Left renal cortex interstitium (tissue), 4 donors: ENCODE results near the gene BHMT. TPM values are rescaled to one million over a fixed set of nuclear protein-coding genes. Genes with fewer than 3 reads are reported as not detected.

ENCODE experiments used
- DNase-seq, 4 donors: peaks; one replicate each; pipeline ENCODE4 v3.0.0-alpha.2; 2013; ENCODE audit warnings: low read depth in 4 of 4, low spot score in 2 of 4, missing footprints in 1 of 4
- polyA plus RNA-seq, 4 donors: library from polyadenylated mRNA; unstranded; fragments of 120-200 nt; gene quantifications; one replicate each; pipeline ENCODE4 v1.2.1, GENCODE V29; 2013; ENCODE audit not compliant: insufficient read length in 4 of 4

The BHMT gene, protein sequence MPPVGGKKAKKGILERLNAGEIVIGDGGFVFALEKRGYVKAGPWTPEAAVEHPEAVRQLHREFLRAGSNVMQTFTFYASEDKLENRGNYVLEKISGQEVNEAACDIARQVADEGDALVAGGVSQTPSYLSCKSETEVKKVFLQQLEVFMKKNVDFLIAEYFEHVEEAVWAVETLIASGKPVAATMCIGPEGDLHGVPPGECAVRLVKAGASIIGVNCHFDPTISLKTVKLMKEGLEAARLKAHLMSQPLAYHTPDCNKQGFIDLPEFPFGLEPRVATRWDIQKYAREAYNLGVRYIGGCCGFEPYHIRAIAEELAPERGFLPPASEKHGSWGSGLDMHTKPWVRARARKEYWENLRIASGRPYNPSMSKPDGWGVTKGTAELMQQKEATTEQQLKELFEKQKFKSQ
- polyA plus RNA-seq: 100 to 1,000 TPM; 225 to 404 (median 280) TPM

- no peak for DNase-seq
Measured at GRCh38 chr5:79111387-79111959, at the start of gene BHMT. Gene BHMT (plus strand): TSS chr5:79111809. CDS start chr5:79111886, 77 bp downstream.

DNA sequence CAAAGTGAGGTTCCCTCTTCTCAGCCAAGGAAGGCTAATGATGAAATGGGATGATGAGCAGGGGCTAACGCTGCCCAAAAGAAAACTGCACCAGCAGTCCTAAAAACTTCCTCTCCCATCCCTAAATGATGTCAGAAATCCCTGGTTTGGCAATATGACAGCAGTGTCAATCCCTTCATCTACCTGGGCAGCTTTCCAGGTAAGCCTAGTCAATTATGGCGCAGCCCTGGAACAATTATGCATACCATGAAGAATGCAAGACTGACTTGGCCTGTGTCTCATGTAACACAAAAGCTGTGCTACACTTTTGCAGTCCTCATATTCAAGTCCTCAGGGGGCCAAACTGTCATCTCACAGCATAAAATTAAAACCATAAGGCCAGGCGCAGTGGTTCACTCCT lies 49.2 kb upstream of the BHMT start:
- no peak for DNase-seq

DNA sequence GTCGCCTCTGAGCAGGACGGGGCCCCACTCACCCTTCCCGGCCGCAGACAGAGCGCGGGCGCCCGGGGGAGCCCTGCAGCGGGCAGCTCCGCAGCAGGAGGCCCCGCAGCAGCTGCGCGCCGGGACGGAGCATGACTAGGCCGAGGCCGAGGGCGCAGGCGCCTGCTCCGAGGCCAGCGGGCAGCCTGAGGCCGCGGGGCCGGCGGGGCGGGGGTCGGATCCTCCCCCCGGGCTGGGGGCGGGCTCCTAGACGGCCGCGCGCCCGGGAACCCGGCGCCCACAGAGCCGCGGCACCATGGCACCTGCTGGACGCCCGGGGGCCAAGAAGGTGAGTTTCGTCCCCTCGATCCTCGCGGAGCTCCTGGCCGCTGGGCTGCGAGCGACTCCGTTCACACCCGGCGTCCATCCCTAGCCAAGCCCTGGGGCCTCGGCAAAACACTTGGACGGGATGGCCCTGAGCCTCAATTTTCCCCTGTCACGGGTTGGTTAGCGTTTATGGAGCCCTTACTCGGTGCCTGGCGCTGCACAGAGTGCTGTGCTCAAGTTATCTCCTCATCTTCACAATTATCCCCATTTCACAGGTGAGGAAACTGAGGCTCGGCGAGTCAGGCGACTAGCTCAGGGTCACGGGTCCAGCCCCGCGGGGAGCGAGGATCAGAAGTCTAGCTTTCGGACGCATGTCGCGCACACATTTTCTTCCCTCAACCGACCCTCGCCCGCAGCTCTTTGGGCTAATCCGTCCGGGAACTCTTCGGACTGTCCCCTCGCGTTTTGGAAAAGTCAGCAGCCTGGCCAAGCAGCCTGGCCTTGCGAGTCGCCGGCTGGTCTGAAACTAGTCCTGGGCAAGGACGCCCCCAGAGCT lies 41.9 kb upstream of the BHMT start, which contains the start of the genes BHMT2 and DMGDH:
Gene BHMT2 (plus strand): TSS at position 280 of the 862 bp plus-strand sequence. CDS start 16 bp downstream, at position 296.
Gene DMGDH (minus strand): TSS at position 187 of the 862 bp plus-strand sequence. CDS start 54 bp downstream, at position 133.
- DNase-seq: no peak

DNA sequence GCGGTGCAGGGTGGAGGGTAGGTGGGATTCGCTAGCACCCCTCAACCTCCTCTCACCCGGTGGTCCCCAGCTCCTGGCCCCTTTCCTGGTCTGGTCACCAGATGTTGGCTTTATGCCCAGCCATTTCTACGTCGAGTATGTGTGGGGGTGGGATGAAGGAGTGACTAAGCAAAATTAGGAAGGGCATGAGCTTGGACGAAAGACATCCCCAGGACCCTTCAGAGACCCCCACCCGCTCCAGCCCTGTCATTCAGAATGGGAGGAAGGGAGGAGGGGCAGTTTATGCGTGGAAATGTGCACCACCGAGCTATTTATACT lies 41.3 kb upstream of the BHMT start:
- DNase-seq: no peak

DNA sequence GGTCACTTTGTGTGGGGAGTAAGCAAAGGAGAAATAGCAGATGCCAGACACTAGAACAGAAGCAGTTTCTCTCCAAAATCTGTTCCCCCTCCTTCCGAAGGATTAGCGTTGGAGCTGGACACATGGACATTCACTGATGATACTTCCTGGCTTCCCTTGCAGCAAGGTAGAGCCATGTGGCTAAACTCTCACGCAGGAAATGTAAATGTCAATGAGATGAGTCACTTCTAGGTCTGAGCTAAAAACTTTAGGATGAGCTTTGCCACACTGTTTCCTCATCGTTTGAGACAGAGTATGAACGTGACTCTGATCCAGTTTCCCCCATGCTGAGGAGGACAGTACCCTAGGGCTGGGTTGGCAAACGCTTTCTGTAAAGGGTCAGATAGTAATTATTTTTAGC lies 37.0 kb upstream of the BHMT start:
- no peak for DNase-seq

GRCh38 chr5:79075646-79076426 lies 35.8 kb upstream of the BHMT start:
- no peak for DNase-seq

GRCh38 chr5:79076819-79077218 lies 34.8 kb upstream of the BHMT start:
- DNase-seq: no peak

GRCh38 chr5:79077680-79078365 lies 33.8 kb upstream of the BHMT start:
- no peak for DNase-seq

- no peak for DNase-seq
Measured at GRCh38 chr5:79080804-79081203, 30.8 kb upstream of the BHMT start.

DNA sequence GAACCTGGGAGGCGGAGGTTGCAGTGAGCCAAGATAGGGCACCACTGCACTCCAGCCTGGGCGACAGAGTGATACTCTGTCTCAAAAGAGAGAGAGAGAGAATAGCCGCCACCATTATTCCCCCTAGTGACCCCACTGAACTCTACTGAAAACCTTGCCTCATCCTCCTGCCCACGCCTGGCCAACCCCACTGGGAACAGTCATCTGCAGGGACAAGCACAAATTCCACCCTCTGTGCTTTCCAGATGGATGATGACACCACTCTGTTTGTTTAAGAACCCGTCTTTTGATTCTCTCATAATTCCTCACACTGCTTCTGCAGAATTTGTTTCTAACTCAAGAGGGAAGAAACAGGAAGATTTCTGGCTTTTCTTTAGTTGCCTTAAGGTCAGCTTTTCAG lies 29.8 kb upstream of the BHMT start:
- DNase-seq: no peak

GRCh38 chr5:79086116-79086515 lies 25.5 kb upstream of the BHMT start:
- DNase-seq: no peak

DNA sequence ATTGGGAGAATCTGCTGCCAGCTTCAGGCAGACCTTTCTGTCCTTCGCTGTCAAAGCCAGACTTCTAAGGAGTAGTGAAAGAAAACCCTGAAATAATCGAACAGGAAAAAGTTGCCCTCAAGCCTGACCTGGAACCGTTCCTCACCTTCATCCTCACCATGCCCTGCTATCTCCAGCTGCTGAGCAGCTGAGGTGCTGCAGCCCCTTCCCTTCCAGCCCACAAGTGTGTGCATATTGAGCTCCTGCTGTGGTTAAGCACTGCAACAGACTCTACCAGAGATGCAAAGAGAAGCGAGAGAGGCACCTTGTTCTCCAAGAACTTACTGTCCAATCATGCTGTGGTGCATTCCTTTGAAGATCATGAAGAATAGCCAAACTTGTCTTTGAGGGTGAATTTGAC lies 23.1 kb upstream of the BHMT start:
- DNase-seq: no peak

DNA sequence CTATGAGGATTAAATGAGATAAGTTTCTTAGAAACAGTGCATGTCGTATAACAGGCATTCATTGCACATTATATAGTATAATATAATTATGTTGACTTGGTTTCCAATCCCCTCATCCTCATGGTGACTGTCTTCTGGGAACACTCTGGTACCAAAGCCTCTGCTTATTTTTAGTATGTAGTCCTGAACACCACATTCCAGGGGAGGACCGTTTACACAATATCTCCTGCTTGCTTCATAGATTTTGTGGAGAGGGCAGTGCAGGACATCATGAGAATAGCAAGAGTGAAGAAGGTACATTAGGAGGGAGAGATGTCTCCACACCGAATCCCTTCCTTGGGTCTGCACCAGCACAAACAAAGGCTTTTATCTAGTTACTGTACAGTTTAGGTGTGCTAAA lies 20.5 kb upstream of the BHMT start:
- no peak for DNase-seq

DNA sequence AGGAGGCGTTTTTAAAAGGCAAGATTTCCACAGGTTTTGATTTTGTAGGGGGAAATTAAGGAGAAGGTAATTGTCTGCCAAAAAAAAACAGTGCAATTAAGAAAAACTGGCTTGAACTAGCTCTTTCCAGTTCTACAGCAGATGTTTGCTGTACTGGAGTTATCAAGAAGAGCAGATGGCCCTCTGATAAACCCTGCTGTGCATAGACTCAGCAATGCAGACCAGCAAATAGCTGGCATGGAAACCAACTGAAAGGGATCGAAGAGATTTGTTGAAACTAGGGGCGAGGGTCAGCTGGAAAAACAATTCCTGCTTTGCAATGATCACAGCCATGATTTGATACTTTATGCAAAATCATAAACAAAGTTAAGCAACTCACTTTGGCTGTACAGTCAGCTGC lies 17.8 kb upstream of the BHMT start:
- no peak for DNase-seq

GRCh38 chr5:79105868-79106267 lies 5.7 kb upstream of the BHMT start:
- DNase-seq: no peak

GRCh38 chr5:79107020-79107796 lies 4.4 kb upstream of the BHMT start:
- DNase-seq: no peak

DNA sequence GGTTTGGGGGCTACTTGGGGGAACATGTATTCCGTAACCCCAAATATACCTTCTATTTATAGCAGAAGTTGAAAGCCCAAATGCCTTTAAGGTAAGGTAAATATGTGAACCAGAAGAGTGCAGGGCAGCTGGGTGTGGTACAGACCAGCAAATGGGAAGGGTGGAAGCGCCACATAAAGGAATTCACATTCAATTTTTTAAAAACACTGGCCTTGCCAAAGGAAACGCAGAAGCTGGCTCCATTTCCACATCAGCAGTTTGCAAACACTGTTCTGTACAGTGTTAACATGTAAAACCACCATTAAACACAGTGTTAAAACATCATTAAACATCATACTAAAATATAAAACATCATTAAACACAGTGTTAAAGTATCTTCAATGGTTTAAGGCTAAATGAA lies 3.5 kb upstream of the BHMT start:
- no peak for DNase-seq

DNA sequence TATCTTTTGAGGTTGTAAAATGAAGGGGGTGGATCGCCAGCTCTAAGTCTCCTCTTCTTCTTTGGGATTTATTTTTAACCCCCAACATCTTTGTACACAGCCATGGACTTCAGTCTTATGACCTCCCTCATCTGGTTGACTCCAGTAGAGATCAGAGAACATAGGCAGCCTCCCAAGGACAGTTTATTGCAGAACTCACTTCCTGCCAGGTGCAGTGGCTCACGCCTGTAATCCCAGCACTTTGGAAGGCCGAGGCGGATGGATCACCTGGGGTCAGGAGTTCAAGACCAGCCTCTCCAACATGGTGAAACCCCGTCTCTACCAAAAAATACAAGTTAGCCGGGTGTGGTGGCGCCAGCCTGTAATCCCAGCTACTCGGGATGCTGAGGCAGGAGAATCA lies 2.8 kb upstream of the BHMT start:
- no peak for DNase-seq
